NCI-H526 (cell line): ENCODE results near the gene CAPZB.

Source experiments
- DNase-seq, 2 experiments: peaks; one replicate each; lab custom pipeline; 2025; lab: John Stamatoyannopoulos, UW

Gene CAPZB

DNA sequence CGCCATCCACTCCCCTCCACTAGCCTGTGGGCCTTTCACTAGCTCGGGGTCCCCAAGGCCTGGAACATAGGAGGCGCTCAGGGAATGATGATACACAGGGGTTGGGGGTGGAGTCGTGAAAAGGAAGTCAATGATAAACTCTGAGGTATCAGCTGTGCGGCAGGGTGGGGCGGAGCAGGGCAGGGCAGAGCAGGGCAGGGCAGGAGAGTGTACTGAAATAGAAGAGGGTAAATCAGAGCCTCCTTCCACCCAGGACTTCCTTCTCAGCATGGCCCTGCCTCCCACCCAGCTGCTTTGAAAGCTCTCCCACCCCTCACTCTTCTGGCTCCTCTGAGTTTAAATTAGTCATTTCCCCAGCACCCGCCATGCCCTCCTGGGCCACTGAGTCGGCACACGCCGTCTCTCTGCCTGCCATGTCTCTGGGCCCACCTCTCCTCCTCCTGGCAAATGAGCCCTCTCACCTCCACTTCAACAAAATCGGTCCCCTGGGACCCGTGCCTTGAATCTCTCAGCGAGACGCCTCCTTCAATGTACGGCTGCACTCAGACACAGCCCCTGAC is 16.9 kb downstream of the CAPZB start:
- no peak for DNase-seq

DNA sequence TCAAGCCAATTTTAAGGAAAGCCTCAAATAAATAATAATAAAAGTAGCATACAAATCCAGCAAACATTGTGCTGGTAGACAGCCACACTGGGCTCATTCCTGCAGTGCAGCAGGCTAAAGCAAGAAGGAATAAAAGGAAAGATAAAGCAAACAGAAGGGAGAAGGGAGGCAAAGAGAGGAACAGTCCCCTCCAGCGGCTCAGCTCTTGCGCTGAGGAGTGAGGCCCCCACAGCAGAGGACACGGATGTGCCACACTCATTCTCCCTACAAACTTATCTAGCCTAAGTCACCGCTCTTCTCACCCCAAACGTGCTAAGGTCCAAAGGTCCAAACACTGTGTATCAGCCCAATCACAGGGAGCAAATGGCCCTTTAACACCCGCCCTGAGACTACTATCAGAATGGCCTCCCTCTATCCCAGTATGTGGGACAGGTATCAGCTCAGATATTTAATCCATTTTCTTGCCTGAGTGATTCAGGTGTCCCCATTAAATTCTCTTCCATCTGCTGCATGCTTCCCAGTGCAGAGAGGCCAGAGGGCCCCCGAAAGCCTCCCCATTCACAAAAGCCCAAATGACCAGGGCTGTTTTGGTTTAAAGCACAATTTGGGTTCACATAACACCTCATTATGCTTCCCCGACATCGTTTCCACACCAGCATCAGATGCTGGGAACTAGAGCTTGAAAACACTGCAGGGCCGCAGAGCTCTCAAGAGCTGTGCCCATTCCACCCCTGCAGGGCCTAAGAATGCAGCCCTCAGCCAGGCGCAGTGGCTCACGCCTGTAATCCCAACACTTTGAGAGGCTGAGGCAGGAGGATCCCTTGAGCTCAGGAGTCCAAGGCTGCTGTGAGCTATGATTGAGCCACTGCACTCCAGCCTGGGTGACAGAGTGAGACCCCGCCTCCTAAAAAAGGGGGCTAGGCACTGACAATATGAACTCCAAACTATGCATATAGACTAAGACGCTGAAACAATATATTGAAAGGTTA is 17.8 kb downstream of the CAPZB start:
- DNase-seq = no peak

DNA sequence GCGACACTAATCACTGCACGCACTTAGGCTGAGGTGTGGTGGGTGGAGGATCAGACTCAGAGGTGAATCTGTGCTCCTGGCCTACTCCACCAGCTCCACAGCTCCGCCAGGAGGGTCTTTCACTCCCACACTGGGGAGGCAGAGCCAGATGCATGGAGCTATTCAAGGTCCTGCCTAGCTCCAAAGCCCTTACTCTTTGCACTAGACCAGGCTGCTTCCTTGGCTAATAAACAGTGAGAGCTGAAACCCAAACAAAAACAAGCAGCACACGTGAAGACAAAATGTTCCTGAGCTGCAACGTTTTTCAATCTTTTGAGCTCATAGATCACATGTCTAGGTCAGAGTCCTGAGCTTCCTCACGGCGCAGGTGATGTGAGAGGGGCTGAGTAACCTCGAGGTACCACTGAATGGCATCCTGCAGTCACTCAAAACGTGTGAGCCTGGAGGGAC is 19.2 kb downstream of the CAPZB start:
- no peak for DNase-seq

DNA sequence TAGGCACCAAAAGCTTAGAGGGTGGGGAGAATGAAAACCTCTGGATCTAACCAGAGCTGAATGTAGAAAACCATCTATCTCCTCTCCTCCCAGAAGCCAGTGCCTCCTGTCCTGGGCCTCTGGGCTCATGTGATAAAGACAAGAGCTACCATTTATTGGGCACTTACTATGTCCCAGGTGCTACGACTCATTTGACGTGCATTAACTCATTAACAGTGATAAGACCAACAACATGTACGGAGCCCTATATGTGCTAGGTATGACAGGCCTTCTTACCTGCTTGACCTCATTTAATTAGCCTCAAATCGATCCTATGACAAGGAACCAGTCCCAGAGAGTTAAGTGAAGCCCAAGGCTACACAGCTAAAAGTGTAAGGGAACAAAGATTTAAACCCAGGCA is 19.7 kb downstream of the CAPZB start:
- no peak for DNase-seq

DNA sequence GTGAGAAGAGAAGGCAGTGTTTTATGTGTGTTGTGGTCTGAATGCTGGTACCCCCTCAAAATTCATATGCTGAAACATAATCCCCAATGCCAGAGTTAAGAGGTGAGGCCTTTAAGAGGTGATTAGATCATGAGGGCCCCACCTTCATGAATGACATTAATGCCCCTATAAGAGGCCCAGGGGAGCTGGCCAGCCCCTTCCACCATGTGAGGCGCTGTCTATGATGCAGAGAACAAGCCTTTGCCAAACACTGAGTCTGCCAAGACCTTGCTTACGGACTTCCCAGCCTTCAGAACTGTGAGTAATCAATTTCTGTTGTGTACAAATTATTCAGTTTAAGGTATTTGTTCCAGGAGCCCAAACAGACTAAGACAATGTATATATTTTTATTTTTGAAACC is 20.2 kb downstream of the CAPZB start:
- no peak for DNase-seq

DNA sequence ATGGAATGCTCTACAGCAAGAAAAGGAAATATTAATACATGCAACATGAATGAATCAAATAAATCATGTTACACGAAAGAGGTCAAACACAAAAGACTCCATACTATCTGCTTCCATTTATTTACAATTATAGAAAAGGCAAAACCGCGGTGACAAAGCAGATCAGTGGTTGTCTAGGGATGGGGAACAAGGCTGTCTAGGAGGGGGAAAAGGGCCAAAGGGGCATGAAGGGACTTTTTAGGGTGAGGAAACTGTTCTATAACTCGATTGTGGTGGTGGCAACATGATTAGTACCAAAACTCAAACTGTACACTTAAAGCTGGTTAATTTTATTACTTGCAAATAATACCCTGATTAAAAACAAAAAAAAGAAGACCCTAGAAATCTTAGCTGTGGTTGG is 20.6 kb downstream of the CAPZB start:
- DNase-seq = no peak

DNA sequence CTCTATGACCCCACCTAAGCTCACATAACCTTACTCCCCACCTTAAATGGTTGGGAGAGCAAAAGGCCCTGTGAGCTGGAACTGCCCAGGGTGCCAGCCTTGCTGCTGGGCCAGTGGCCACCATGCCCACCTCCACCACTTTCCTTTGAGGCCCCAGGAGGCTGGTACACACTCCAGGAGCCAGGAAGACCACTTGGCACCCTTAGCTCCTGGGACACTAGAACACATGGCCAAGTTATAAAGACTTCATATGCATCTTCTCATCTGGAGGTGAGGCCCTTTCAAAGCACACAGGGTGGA is 21.9 kb downstream of the CAPZB start:
- DNase-seq = no peak

DNA sequence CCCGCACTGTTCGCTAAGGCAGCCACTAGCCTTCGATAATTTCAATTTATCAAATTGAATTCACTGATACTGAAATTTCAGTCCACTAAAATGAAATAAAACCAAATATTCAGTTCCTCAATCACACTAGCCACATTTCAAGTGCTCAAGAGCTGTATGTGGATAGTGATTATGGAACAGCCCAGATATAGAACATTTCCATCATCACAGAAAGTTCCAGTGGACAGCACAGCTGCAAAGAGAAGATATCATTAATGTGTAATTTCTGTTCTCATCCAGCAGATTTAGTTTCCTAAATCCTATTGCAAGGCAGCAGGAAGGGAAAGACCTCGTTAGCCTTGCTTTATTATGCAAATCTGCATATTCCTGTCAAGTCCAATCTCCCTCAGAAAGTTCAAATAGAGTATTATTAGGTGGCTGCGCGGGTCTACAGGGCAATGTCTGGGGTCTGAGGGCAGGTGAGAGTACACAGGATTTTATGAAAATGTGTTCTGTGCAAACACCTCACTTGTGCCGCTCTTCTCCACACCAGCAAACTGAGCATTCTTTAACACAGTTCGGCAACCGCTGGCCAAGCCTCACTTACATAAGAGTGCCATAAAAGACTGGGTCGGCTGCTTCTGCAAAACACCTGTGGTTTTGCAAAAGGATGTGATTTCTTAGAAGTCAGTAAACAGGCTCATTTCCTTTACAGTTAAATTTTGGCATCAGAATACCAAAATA is 22.4 kb downstream of the CAPZB start:
- peak in 1 of 2 experiments; percentile 46 for DNase-seq

DNA sequence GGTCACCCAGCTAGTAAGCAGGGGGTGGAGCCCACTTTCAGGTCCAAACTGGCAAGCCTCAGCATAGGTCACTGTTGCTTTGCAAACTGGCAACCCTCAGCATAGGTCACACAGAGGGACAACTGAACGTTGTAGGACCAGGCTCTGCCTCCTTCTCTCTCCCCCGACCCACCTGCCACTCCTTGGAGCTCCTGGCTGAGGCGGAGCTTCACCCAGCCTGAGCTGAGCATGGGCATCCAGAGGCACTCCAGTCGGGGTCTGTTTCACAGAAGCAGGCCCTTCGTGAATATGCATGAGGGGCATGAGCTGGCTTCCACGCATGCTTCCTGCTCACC is 24.2 kb downstream of the CAPZB start:
- DNase-seq = no peak

DNA sequence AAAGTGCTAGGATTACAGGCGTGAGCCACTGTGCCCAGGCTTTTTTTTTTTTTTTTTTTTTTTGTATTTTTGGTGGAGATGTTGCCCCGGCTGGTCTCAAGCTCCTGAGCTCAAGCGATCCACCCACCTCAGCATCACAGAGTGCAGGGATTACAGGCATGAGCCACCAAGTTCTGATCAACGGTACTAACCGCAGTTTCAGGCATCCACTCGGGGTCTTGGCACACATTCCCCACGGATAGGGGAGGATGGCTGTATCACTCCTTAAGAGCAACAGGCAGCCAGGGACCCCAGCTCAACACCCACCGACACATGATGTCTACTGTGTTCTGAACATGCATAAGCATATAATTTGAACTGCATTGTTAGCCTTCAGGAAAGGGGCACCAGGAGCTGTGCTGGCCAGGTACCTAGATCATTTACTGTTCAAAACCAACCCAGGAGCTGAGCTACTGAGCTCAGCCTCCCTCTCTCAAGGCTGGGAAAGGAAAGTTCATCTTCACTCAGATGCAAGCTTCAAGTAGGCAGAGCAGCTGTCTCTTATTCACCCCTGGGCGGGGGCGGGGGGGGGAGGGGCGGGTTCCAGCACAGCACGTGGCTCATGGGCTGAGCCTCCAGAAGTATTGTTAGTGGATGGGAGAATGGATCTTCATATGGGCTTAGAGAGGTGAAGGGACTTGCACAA is 24.7 kb downstream of the CAPZB start:
- no peak for DNase-seq

DNA sequence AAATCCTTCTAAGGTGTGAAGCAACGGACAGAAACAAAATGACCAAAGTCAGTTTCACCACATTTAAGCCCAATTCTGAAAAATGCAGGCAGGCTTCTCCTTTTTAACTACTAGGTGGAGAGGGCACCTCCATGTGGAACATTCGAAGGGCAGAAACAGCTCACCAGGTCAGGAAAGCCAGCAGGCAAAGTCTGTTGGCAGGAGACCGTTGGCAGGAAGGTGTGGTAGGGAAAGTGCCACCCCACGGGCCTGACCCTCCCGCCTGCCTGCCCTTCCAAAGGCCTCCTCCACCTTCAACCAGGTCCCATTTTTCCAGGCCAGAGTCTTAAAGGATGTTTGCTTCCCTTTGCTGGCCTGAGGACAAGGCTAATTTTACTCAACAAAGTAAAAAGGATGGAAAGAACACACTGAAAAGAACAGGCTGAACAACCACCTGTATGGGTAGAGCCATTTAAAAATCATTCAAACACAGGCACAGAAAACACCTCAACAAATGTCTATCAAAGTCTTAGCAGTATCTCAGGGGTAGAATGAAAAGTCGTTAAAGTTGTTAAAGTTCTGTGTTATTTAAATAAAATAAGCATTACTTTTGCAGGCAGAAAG is 26.4 kb downstream of the CAPZB start:
- no peak for DNase-seq

DNA sequence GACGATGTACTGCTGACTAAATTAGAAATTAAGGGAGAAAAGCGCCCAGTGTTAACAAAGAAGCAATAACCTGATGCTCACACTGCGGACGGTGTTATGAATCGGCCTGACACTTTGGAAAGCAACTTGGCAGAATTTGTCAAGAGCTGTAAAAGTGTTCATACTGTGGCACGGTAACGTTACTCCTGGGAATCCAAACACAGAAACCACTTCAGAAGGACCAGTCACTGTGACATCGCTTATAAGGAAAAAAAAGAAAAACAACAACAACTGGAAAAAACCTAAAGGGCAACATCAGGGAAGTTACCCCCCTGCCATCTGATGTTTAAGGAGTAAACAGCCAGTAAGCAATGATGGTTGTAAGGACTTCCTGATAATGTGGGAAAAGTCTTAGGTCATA is 27.7 kb downstream of the CAPZB start:
- no peak for DNase-seq

DNA sequence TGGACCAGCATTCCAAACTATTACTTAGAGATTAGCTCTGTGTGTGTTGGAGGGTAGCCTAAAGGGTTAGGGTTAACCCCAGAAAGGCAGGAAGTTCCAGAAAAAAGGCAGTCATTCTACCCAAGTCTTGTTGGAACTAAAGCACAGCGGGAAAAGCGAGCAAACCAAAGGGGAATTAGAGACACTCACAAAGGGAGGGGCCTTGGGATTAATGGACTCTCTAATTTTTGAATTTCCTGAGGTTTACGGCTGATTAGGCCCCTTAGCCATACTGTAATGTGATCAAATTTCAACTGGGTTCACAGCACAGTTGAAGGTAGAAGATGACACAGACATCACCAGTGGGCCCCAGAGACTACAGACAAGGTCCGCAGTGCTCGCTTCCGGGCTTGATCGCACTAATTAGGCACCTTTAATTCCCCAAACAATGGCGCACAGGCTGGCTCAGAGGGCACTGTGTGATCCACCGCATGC is 28.3 kb downstream of the CAPZB start:
- DNase-seq = no peak

DNA sequence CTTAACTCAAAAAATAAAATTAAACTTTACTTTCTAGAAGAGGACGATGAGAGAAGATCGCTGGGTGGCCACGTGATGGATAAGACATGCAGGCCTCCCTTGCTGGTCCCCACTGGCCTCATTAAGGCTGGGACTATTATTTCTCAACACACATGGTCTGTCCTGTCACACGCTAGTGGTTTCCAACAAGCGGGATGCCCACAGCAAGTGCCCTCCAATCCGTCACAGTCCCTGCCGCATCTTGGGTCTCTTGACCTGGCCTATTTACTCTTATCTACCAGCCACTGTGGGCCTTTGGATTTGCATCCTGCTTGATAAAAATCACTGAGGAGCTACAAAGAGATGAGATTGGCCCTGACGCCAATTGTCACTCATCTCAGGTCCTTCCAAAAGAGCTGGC is 30.0 kb downstream of the CAPZB start:
- DNase-seq = no peak

DNA sequence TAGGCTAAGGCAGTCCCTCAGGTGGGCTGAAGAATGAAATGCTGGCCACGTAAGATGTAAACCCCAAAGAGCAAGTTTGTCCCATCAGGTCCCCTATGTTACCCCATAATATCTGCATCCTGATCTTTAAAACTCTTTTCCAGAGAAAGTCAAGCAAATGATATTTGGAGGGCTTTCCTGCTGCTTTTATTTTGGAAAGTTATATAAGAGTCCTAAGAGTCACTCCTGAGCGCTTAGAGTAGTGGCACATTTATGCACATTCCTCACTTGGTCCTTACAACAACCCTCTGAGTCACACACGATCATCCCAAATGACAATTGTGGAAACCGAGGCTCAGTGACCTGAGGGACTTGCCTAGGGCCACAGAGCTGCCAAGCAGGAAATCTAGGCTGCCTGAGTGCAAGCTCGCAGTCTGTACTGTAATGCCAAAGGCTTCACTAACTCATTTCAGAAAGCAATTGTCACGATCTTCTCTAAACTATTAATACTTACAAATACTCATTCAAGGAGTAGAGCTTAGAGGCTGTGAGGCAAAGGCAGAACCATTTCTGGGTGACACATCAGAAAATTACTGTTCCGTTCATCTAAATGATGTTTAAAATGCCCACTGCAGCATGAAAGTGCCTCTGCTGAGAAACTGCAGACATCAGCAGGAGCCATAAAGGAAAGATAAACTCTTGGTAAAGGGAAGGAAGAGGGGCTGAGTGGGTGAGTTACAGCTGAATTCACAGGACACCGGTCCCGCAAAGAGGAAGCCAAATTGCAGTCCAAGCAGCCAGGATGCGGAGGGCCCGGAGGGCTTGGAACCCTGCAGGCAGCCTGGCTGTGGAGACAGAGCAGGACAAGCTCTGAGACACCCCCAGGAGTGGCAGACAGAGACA is 30.8 kb downstream of the CAPZB start:
- DNase-seq = no peak

DNA sequence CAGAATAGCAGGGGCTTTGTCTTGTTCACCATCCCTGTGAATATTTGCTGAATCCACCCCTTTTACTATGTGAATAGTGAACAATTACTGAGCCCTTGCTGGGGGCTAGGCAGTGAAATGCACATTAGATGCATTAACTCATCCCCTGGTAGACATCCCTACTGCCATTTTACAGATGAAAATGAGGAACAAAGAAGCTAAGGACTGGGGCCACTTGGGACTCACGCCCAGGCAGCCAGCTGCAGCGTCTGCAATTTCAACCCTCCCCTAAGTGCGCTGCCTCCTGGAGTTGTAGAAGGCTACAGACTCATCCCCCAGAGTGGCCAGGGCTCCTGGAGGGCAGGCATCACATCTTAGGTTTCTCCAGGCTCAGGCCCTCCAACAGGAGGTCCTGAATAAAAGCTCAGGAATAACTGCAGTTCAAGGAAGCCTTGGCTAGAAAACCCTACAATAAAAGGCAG is 31.6 kb downstream of the CAPZB start:
- DNase-seq = no peak

DNA sequence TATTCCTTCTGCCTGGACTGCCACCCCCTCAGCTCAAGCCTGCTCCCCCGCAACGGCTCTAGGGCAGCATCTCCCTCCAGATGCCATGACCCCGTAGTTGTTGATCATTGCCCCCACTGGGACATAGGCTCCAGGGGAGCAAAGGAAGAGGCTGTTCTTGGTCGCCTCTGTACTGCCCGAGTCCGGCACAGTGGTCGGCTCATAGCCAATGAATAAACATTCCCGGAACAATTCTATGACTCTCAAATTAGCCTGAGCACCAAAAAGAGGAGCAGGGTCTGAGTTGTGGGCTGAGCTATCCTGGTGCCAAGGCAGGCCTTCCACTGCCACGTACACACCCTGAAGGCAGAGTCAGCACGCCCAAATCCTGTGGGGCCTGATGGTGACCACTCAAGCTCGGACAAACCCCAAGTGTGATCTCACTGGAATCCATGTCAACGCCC is 33.1 kb downstream of the CAPZB start:
- DNase-seq = no peak

DNA sequence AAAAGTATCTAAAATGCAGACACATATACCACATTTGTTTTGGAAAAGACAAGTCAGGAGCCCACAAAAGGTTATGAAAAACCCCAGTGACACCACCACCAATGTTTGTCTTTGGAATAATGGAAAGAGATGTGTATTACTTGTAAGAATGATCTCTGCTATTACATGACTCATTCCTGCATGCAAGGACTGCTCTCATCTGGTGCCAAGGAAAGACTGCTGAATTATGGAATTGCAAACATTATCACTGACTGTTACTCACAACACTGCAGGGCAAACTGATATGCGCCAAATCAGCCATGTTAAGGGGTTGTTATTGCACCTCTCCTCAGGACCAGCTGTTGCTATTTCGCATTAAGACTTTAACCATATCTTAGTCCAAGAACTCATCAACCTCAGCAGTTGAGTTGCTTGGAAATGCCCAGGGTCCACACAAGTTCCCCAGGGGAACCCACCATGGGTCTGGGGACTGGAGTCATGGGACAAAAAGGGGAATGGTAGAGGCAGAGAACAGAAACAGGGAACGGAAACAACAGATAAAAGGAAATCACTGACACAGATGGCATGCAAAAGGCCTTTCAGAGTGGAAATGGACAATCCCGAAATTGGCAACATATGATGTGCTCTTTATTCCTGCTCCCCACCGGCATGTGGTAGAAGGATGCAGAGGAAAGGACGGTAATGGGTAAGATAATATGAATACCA is 34.4 kb downstream of the CAPZB start:
- no peak for DNase-seq

DNA sequence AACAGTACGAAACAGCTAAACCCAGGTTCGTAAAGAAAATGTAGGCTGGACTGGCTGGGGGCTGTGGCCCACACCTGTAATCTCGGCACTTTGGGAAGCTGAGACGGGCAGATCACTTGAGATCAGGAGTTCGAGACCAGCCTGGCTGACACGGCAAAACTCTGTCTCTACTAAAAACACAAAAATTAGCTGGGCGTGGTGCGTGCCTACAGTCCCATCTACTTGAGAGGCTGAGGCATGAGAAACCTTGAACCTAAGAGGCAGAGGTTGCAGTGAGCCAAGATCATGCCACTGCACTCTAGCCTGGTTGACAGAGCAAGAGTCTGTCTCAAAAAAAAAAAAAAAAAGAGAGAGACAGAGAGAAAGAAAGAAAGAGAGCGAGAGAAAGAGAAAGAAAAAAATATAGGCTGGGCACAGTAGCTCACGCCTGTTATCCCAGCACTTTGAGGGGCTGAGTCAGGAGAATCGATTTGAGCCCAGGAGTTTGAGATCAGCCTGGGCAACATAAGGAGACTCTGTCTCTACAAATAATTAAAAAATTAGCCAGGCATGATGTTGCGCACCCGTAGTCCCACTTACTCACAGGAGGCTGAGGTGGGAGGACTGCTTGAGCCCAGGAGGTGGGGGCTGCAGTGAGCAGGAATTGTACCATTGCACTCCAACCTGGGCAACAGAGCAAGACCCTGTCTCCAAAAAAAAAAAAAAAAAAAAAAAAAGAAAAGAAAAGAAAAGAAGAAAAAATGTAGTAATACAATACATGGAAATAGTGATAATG is 35.7 kb downstream of the CAPZB start:
- DNase-seq = no peak
